ENCODE data around the gene LARP1. TPM values are rescaled to one million over a fixed set of nuclear protein-coding genes. Genes with fewer than 3 reads are reported as not detected.

LARP1 gene
- total RNA-seq, 2 experiments from 2014 or later = 88.7 to 97.6 TPM

- no peaks in the 10 kb centered on the region for H3K27me3 ChIP-seq (ENCODE audit: control insufficient read depth in 1 of 2, insufficient read depth in 2 of 2, low read length in 2 of 2)
- no peak overlapping the region for H3K27ac ChIP-seq (ENCODE audit: low read depth in 1 of 2, low read length in 2 of 2)
- POLR2A ChIA-PET = no interaction called here
- TF ChIP-seq CTCF (IDR thresholded peaks at IDR 0.05) = no peak
- no peaks in the 10 kb centered on the region for H3K9me3 Mint-ChIP-seq
- peak overlapping the region; percentile 59 for H3K27ac Mint-ChIP-seq
- peaks cover 84% of the 10 kb centered on the region for H3K4me1 Mint-ChIP-seq (ENCODE audit: low read depth)
- no peaks in the 10 kb centered on the region for H3K9me3 ChIP-seq (ENCODE audit: control insufficient read depth in 1 of 2, insufficient read depth in 1 of 2, low read length in 2 of 2)
- ATAC-seq (ENCODE audit: poor library complexity) (no peak), DNase-seq (no peak)
- H3K4me1 ChIP-seq (ENCODE audit: insufficient read depth, low read length) = peaks cover 62% of the 10 kb centered on the region
- H3K4me3 Mint-ChIP-seq = no peak overlapping the region
- peaks cover 4% of the 10 kb centered on the region for H3K36me3 Mint-ChIP-seq (ENCODE audit: low read depth)
- intact Hi-C loops (cut with DNase I, micrococcal nuclease) = no loop called here
- H3K4me3 ChIP-seq (ENCODE audit: low read length) = no peak overlapping the region
- peaks cover 3% of the 10 kb centered on the region for H3K36me3 ChIP-seq (ENCODE audit: insufficient read depth, low read length)
- CTCF ChIA-PET = no interaction called here
- no peaks in the 10 kb centered on the region for H3K27me3 Mint-ChIP-seq
These were observed 23.9 kb downstream of the LARP1 start for GRCh38 chr5:154779105-154779504.

- TF ChIP-seq CTCF (IDR thresholded peaks at IDR 0.05) = no peak
- Mint-ChIP-seq H3K4me1 (ENCODE audit: low read depth) (peaks cover 84% of the 10 kb centered on the region), H3K27ac (peak overlapping the region; percentile 70), H3K36me3 (ENCODE audit: low read depth) (peaks cover 4% of the 10 kb centered on the region), H3K4me3 (no peak overlapping the region), H3K27me3 (no peaks in the 10 kb centered on the region), H3K9me3 (no peaks in the 10 kb centered on the region)
- CTCF ChIA-PET = no interaction called here
- POLR2A ChIA-PET = interaction anchor here (0.8 to 1.0 kb wide), 2 partner anchors 16 to 49 kb away, joined by 3 to 4 read pairs; no protein-coding TSS in a partner anchor
- Histone ChIP-seq H3K36me3 (ENCODE audit: insufficient read depth, low read length) (peaks cover 3% of the 10 kb centered on the region), H3K27me3 (ENCODE audit: control insufficient read depth in 1 of 2, insufficient read depth in 2 of 2, low read length in 2 of 2) (no peaks in the 10 kb centered on the region), H3K27ac (ENCODE audit: low read depth in 1 of 2, low read length in 2 of 2) (no peak overlapping the region), H3K4me1 (ENCODE audit: insufficient read depth, low read length) (peaks cover 62% of the 10 kb centered on the region), H3K4me3 (ENCODE audit: low read length) (no peak overlapping the region), H3K9me3 (ENCODE audit: control insufficient read depth in 1 of 2, insufficient read depth in 1 of 2, low read length in 2 of 2) (no peaks in the 10 kb centered on the region)
- intact Hi-C loops (cut with DNase I, micrococcal nuclease) = loop anchor here in 1 of 2 experiments (2.0 kb wide), 1 partner anchor 23 kb away; no protein-coding TSS in a partner anchor
- no peak for DNase-seq
- no peak for ATAC-seq (ENCODE audit: poor library complexity)
These were observed 25.0 kb downstream of the LARP1 start for GRCh38 chr5:154780128-154780527.

- TF ChIP-seq CTCF (IDR thresholded peaks at IDR 0.05) = no peak
- no peaks in the 10 kb centered on the region for H3K27me3 Mint-ChIP-seq
- CTCF ChIA-PET = no interaction called here
- peak overlapping the region; percentile 70 for H3K27ac Mint-ChIP-seq
- Histone ChIP-seq H3K9me3 (ENCODE audit: control insufficient read depth in 1 of 2, insufficient read depth in 1 of 2, low read length in 2 of 2) (no peaks in the 10 kb centered on the region), H3K27me3 (ENCODE audit: control insufficient read depth in 1 of 2, insufficient read depth in 2 of 2, low read length in 2 of 2) (no peaks in the 10 kb centered on the region), H3K27ac (ENCODE audit: low read depth in 1 of 2, low read length in 2 of 2) (peak overlapping the region in 1 of 2 donors; percentile 13), H3K4me3 (ENCODE audit: low read length) (no peak overlapping the region), H3K36me3 (ENCODE audit: insufficient read depth, low read length) (peaks cover 3% of the 10 kb centered on the region), H3K4me1 (ENCODE audit: insufficient read depth, low read length) (peaks cover 74% of the 10 kb centered on the region)
- peaks cover 89% of the 10 kb centered on the region for H3K4me1 Mint-ChIP-seq (ENCODE audit: low read depth)
- DNase-seq (no peak), ATAC-seq (ENCODE audit: poor library complexity) (no peak)
- intact Hi-C loops (cut with DNase I, micrococcal nuclease) = no loop called here
- no peaks in the 10 kb centered on the region for H3K9me3 Mint-ChIP-seq
- POLR2A ChIA-PET = interaction anchor here (0.7 to 1.3 kb wide), 4 partner anchors 7 to 132 kb away, joined by 3 to 4 read pairs (median 4); no protein-coding TSS in a partner anchor
- H3K4me3 Mint-ChIP-seq = no peak overlapping the region
- H3K36me3 Mint-ChIP-seq (ENCODE audit: low read depth) = peaks cover 4% of the 10 kb centered on the region
These were observed 27.1 kb downstream of the LARP1 start for GRCh38 chr5:154782326-154782725.
